H1 (cell line): ENCODE measurements around the gene ARHGEF4. TPM values are rescaled to one million over a fixed set of nuclear protein-coding genes. Genes with fewer than 3 reads are reported as not detected.

ENCODE experiments used
- CBX8 ChIP-seq: fragments of 300-800, 300-1000 bp; sonication (generic); IDR thresholded peaks from 2 replicates; pipeline ENCODE4 v1.7.1; 2016; ENCODE audit warnings: low read depth, low read length, borderline replicate concordance
- CREB1 ChIP-seq: IDR thresholded peaks from 2 replicates; pipeline ENCODE4 v1.6.1; 2012; ENCODE audit warnings: inconsistent platforms
- SRF ChIP-seq: IDR thresholded peaks from 2 replicates; pipeline ENCODE4 v1.6.1; 2011; ENCODE audit warnings: mild to moderate bottlenecking, low read depth, low read length, moderate library complexity
- YY1 ChIP-seq: IDR thresholded peaks from 2 replicates; pipeline ENCODE4 v1.6.1; 2011; ENCODE audit warnings: low read depth, mild to moderate bottlenecking, low read length
- polyA plus RNA-seq, 7 experiments: library from polyadenylated mRNA; depleted of rRNA in 3 of 7; stranded (reverse) in 5 of 7; unstranded in 2 of 7; fragments of >200 nt in 5 of 7; fragments of 200-250 nt in 2 of 7; gene quantifications; 1 replicate in 5 of 7; 2 replicates in 1 of 7; 4 replicates in 1 of 7; pipeline versions ENCODE4 v1.2.1 to v1.2.3, GENCODE V29; 2011 to 2013; ENCODE audit warnings: missing spikeins in 2 of 7, mixed read lengths in 2 of 7
- total RNA-seq: library from RNA; stranded (reverse); fragmentation: NEBNext Ultra II Directional; extraction: Animal tissue kit (Norgen Biotek cat#: 25700); gene quantifications from 2 replicates; pipeline ENCODE4 v1.2.1, GENCODE V29; 2021

ARHGEF4 gene
- total and polyA plus RNA-seq, 2 of the 8 experiments (the other 6 are each of a cell fraction or from before 2014, with no cell fraction given) = 10.6 to 14.6 TPM

DNA sequence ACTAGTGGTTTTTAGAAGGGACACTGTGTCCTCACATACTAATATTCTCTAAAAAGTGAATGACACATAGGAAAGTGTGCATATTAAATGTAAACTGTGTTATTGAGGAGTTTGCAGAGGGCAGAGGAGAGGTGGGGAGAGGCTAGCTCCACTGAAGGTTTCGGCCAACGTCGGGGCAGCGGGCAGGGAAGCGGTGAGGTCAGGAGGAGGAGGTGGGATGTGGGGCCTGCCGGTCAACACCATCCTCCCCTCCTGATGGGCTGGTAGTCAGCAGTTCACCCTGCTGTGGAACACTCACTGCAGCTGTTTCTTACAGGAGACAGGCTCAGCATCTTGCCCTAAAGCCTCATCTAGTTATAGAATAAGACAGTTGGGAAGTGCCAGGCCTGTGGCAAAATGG is 74.2 kb downstream of the ARHGEF4 start (continued):
- TF ChIP-seq SRF (no peak), CBX8 (no peak), YY1 (no peak), CREB1 (no peak)
